HL-60/S4 treated with retinoic acid at 250 ng/mL for 4 days and 3 days (cell line): Measurements from ENCODE around the gene NMRAL1.

Experiments
- in situ Hi-C: fragments of 300-500 bp; cut with MboI; formaldehyde crosslinking; loops from 2 replicates; pipeline ENCODE4 v1.7.0; 2022; ENCODE audit warnings: low sequenced_read_pairs

Gene NMRAL1

GRCh38 chr16:4474192-4474961, at the start of gene NMRAL1:
NMRAL1 (minus strand) TSS chr16:4474625; CDS start chr16:4474132, 493 bp downstream.
- in situ Hi-C loops: no loop called here

DNA sequence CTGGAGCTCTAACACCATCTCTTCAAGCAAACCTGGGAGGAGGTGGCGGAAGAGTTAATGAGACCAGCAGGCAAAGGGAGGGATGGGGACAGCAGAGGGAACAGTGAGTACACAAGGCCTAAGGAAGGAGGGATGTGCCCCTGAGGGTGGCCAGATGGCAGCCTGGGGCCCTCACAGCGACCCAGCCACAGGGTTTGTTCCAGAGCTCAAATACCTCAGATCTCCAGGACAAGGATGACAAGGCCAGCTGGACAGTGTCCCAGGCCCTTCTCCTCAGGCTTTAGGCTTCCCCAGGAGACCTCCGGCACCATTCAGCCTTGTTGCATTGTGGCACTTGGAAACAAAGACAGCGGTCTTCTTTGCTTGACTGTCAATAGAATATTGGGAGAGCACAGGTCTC, 49.3 kb upstream of the NMRAL1 start:
- in situ Hi-C loops: no loop called here

DNA sequence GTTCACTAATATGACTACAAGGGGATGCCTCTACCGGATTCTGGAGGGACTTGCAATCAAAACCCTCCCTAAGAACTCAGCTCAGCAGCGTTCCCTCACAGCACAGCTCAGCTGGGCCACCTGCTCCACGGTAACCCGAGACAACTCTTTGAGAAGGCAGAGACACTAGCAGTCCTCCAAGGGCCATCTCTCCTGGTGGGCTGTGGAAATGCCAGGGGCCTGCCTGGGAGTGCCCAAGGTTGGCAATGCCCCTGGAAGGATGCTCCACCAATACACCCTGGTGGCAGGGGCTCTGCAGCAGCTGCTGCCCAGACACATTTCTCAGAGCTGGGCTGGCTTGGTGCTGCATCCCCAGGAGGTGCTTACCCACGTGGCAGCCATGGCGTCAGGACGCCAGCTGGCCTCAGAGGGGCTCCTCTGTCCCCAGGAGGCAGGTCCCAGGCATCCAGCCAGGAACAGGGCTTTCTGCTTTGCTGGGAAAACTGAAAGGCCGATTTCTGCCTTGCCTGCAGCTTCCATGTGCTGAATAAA, 47.7 kb upstream of the NMRAL1 start:
- in situ Hi-C loops: no loop called here

GRCh38 chr16:4520913-4521312, 46.5 kb upstream of the NMRAL1 start:
- in situ Hi-C loops: no loop called here

- in situ Hi-C loops: no loop called here
Observed at GRCh38 chr16:4519274-4520058, 45.0 kb upstream of the NMRAL1 start.

- in situ Hi-C loops: no loop called here
Observed at GRCh38 chr16:4517812-4518680, 43.6 kb upstream of the NMRAL1 start.

DNA sequence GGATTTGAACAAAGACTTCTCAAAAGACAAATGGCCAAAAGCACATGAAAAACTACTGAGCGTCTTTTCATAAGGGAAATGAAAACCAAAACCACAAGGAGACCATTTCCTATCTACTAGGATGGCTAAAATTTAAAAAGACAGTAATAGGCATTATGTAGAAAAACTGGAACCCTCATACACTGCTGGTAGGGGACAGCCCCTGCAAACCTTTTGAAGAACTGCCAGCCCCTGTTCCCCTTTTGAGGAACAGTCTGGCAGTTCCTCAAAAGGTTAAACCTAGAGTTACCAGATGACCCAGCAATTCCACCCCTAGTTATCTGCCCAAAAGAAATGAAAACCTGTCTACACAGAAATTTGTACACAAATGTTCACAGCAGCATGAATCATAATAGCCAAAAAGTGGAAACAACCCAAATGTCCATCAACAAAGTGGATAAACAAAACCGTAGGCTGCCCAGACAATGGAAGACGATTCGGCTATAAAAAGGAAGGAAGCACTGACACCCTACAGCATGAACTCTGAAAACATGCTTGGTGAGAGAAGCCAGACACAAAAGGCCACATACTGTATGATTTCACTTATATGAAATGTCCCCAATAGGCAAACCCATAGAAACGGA, 41.3 kb upstream of the NMRAL1 start:
- in situ Hi-C loops: no loop called here

GRCh38 chr16:4514606-4515005, 40.2 kb upstream of the NMRAL1 start:
- in situ Hi-C loops: no loop called here

DNA sequence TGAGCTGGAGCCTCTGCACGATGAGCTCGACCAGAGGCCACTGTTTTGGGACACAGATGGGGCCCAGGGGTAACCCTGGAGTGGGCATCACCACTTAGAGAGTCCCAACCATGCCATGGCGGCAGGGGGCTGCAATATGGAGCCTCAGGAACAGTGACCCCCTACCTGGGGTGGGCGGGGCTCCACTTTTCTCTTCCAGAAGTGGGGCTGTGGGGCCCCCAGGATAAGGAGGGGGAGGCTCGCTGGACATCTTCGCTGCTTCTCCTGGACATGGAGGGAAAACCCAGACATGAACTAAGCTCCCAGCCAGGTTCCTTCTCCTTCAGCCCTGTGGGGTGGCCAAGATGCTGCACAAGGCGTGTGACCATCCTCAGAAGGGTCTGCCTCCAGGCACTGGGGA, 39.5 kb upstream of the NMRAL1 start:
- in situ Hi-C loops: no loop called here

GRCh38 chr16:4513086-4513860, 38.8 kb upstream of the NMRAL1 start:
- in situ Hi-C loops: no loop called here

- in situ Hi-C loops: no loop called here
Observed at GRCh38 chr16:4512473-4512872, 38.0 kb upstream of the NMRAL1 start.

DNA sequence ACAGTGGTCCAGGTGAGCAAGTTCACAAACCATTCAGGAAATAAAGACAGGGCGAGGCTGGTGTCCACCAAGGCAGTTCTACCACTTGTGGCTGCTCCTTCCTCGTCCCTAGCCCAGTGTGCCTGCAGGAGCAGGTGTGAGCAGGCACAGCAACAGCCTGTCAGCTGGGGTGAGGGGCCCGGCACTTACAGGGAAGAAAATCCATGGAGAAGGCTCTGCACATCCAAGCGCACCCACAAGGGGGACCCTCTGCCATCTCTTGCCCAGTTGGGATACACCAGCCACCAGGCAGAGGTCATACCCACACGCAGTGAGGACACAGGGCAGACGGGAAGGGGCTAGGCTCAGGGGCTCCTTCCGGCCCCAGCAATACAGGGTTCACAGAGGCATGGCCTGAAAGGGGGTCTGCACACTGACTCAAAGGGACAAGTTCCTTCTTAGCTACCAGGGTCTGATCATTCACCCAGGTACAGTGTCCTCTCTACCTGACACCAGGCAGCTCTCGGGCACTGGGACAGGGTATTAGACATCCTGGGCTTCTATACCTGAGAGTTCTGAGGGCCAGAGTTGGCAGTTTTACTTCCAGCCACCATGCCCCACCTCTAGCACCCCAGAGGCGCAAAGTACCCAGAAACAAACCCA, 37.1 kb upstream of the NMRAL1 start:
- in situ Hi-C loops: no loop called here

- in situ Hi-C loops: no loop called here
Observed at GRCh38 chr16:4510747-4511426, 36.5 kb upstream of the NMRAL1 start.

- in situ Hi-C loops: no loop called here
Observed at GRCh38 chr16:4510131-4510530, 35.7 kb upstream of the NMRAL1 start.

DNA sequence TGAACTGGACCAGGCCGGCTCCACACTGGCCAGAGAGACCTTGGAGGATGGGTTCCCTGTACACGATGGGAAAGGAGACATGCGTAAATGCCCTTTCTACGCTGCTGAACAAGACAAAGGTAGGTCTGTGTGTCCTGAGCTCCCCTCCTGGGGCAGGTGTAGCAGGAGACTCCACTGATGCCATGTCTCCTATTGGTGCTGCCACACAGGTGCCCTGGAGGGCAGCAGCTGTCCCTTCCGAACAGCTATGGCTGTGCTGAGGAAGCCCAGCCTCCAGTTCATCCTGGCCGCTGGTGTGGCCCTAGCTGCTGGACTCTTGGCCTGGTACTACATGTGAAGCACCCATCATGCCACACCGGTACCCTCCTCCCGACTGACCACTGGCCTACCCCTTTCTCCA, 35.0 kb upstream of the NMRAL1 start:
- in situ Hi-C loops: no loop called here

- in situ Hi-C loops: no loop called here
Observed at GRCh38 chr16:4508806-4509205, 34.4 kb upstream of the NMRAL1 start.

DNA sequence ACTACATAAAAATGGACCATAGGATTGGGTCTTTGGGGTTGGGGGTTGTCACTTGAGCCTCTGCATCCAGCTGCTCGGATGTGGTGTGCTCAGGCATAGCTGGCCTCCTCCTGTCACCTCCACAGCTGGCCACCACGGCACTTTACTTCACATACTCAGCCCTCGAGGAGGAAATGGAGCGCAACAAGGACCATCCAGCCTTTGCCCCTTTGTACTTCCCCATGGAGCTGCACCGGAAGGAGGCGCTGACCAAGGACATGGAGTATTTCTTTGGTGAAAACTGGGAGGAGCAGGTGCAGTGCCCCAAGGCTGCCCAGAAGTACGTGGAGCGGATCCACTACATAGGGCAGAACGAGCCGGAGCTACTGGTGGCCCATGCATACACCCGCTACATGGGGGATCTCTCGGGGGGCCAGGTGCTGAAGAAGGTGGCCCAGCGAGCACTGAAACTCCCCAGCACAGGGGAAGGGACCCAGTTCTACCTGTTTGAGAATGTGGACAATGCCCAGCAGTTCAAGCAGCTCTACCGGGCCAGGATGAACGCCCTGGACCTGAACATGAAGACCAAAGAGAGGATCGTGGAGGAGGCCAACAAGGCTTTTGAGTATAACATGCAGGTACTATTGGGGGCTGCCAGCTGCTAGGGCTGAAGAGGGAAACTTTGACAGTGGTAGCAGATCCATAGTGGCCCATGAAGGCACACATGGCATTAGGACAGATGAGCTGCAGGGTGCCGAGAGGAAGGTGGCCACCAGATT, 33.3 kb upstream of the NMRAL1 start:
- in situ Hi-C loops: no loop called here

- in situ Hi-C loops: no loop called here
Observed at GRCh38 chr16:4506450-4506849, 32.0 kb upstream of the NMRAL1 start.
